ENCODE results near the gene TSPAN18. TPM values are rescaled to one million over a fixed set of nuclear protein-coding genes. Genes with fewer than 3 reads are reported as not detected.

TSPAN18 gene
- total RNA-seq, 1 experiment from 2014 or later = not detected

DNA sequence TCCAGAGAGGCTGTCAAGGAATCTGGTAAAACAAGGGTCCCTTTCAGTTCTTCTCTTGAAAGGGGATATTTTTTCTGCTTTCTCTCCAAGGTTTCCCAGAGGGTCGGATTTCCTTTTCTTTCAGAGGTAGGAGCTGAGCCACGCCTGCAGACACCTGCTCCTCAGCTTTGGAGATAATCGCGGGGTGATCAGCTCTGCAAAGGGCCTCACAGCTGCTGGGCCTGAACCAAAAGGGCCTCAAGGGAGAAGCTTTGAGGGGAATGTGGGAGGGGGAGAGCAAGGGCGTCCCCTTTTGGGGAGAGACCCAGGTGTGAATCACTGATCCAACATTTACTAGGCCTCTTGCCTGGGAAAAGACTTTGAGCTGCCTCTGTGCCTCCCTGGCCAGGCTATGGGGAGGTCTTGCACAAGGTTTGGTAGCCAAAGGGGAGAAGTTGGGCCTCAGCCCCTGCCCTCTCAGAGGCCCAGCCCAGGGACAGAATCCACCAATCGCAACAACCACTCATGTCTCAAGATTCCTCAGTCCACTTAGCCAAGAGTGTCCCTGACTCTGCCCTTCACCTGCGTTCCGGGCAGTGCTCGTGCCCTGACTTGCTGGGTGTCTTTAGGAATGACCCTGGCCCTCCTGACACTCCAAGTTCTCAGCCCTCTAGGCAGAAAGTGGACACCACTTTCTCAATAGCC, 237.9 kb downstream of the TSPAN18 start:
- CTCF ChIA-PET = no interaction called here
- no peaks in the 10 kb centered on the region for H3K9me3 ChIP-seq (ENCODE audit: low read length)
- TF ChIP-seq EZH2 (IDR thresholded peaks at IDR 0.05; ENCODE audit: low read length, unreplicated experiment) (no peak), EZH2phosphoT487 (IDR thresholded peaks at IDR 0.05; ENCODE audit: borderline replicate concordance, low read length) (no peak)
- TF ChIP-seq, protein P1, sequence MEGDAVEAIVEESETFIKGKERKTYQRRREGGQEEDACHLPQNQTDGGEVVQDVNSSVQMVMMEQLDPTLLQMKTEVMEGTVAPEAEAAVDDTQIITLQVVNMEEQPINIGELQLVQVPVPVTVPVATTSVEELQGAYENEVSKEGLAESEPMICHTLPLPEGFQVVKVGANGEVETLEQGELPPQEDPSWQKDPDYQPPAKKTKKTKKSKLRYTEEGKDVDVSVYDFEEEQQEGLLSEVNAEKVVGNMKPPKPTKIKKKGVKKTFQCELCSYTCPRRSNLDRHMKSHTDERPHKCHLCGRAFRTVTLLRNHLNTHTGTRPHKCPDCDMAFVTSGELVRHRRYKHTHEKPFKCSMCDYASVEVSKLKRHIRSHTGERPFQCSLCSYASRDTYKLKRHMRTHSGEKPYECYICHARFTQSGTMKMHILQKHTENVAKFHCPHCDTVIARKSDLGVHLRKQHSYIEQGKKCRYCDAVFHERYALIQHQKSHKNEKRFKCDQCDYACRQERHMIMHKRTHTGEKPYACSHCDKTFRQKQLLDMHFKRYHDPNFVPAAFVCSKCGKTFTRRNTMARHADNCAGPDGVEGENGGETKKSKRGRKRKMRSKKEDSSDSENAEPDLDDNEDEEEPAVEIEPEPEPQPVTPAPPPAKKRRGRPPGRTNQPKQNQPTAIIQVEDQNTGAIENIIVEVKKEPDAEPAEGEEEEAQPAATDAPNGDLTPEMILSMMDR (conservative IDR thresholded peaks at IDR 0.05; ENCODE audit: low read depth, low read length) = no peak
- intact Hi-C loops (cut with micrococcal nuclease) = no loop called here
- H3K4me2 ChIP-seq (ENCODE audit: low read length) = no peak overlapping the region
- ATAC-seq (no peak), DNase-seq (no peak)
- no TSS peak for BruUV-seq (replicated peaks)
- no peaks in the 10 kb centered on the region for H3K9me2 ChIP-seq (replicated peaks; ENCODE audit: low read length)
- no peak overlapping the region for H3K4me3 ChIP-seq (ENCODE audit: low read length)
- POLR2A ChIA-PET (ENCODE audit: unreplicated experiment) = no interaction called here
- no peaks in the 10 kb centered on the region for H3K79me2 ChIP-seq (ENCODE audit: low read length)
- H3F3A ChIP-seq (ENCODE audit: low read length, unreplicated experiment) = no peaks in the 10 kb centered on the region
- no peaks in the 10 kb centered on the region for H3K27me3 ChIP-seq (ENCODE audit: low read length)
- no peaks in the 10 kb centered on the region for H3K36me3 ChIP-seq (ENCODE audit: low read depth, low read length)
- no peak overlapping the region for H3K27ac ChIP-seq (ENCODE audit: low read length)
- H3K4me1 ChIP-seq (ENCODE audit: insufficient read depth, low read length) = no peaks in the 10 kb centered on the region
- H3K9ac ChIP-seq (ENCODE audit: low read length) = no peak overlapping the region
- no peak overlapping the region for H2AFZ ChIP-seq (ENCODE audit: low read length)
- no peaks in the 10 kb centered on the region for H4K20me1 ChIP-seq (ENCODE audit: low read length)

DNA sequence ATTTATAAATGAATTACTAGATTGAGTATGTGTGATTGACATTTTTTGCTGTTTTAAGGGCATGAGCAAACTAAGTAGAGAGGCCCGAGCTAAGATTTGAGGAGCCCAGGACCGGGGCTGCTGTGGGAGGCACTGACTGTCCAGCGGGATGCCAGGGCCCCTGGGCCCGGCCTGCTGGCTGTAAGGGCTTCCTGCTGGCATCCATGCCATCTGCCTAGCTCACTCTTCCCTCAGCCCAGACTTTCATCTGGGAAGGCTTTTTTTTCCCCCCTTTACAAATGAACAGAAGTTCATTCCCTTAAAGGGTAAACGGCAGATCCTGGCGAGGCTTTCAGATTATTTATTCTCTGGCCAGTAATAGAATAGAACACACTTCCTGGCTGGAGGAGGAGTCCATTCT, 239.9 kb downstream of the TSPAN18 start:
- TF ChIP-seq EZH2phosphoT487 (IDR thresholded peaks at IDR 0.05; ENCODE audit: borderline replicate concordance, low read length) (no peak), EZH2 (IDR thresholded peaks at IDR 0.05; ENCODE audit: low read length, unreplicated experiment) (no peak)
- TF ChIP-seq, protein P1 (conservative IDR thresholded peaks at IDR 0.05; ENCODE audit: low read depth, low read length) = no peak
- DNase-seq = no peak
- H3K27ac ChIP-seq (ENCODE audit: low read length) = no peak overlapping the region
- H3K4me3 ChIP-seq (ENCODE audit: low read length) = no peak overlapping the region
- no peaks in the 10 kb centered on the region for H3K27me3 ChIP-seq (ENCODE audit: low read length)
- no peaks in the 10 kb centered on the region for H3K79me2 ChIP-seq (ENCODE audit: low read length)
- CTCF ChIA-PET = no interaction called here
- H3K4me2 ChIP-seq (ENCODE audit: low read length) = no peak overlapping the region
- no peak overlapping the region for H2AFZ ChIP-seq (ENCODE audit: low read length)
- no TSS peak for BruUV-seq (replicated peaks)
- no peaks in the 10 kb centered on the region for H4K20me1 ChIP-seq (ENCODE audit: low read length)
- no peak for ATAC-seq
- no peaks in the 10 kb centered on the region for H3K36me3 ChIP-seq (ENCODE audit: low read depth, low read length)
- H3F3A ChIP-seq (ENCODE audit: low read length, unreplicated experiment) = no peaks in the 10 kb centered on the region
- H3K9me3 ChIP-seq (ENCODE audit: low read length) = no peaks in the 10 kb centered on the region
- POLR2A ChIA-PET (ENCODE audit: unreplicated experiment) = no interaction called here
- intact Hi-C loops (cut with micrococcal nuclease) = no loop called here
- H3K9me2 ChIP-seq (replicated peaks; ENCODE audit: low read length) = no peaks in the 10 kb centered on the region
- no peaks in the 10 kb centered on the region for H3K4me1 ChIP-seq (ENCODE audit: insufficient read depth, low read length)
- no peak overlapping the region for H3K9ac ChIP-seq (ENCODE audit: low read length)

GRCh38 chr11:44967930-44968496, 241.3 kb downstream of the TSPAN18 start:
- Histone ChIP-seq H3K9me3 (ENCODE audit: low read length) (no peaks in the 10 kb centered on the region), H3K27ac (ENCODE audit: low read length) (no peak overlapping the region), H4K20me1 (ENCODE audit: low read length) (no peaks in the 10 kb centered on the region), H3K36me3 (ENCODE audit: low read depth, low read length) (no peaks in the 10 kb centered on the region), H3F3A (ENCODE audit: low read length, unreplicated experiment) (no peaks in the 10 kb centered on the region), H3K9me2 (replicated peaks; ENCODE audit: low read length) (no peaks in the 10 kb centered on the region), H3K79me2 (ENCODE audit: low read length) (no peaks in the 10 kb centered on the region), H3K27me3 (ENCODE audit: low read length) (no peaks in the 10 kb centered on the region), H3K4me2 (ENCODE audit: low read length) (no peak overlapping the region), H3K4me3 (ENCODE audit: low read length) (no peak overlapping the region), H2AFZ (ENCODE audit: low read length) (no peak overlapping the region), H3K9ac (ENCODE audit: low read length) (no peak overlapping the region), H3K4me1 (ENCODE audit: insufficient read depth, low read length) (no peaks in the 10 kb centered on the region)
- no TSS peak for BruUV-seq (replicated peaks)
- intact Hi-C loops (cut with micrococcal nuclease) = no loop called here
- TF ChIP-seq, protein P1 (conservative IDR thresholded peaks at IDR 0.05; ENCODE audit: low read depth, low read length) = no peak
- TF ChIP-seq EZH2 (IDR thresholded peaks at IDR 0.05; ENCODE audit: low read length, unreplicated experiment) = no peak
- no peak for TF ChIP-seq EZH2phosphoT487 (IDR thresholded peaks at IDR 0.05; ENCODE audit: borderline replicate concordance, low read length)
- ChIA-PET CTCF (no interaction called here), POLR2A (ENCODE audit: unreplicated experiment) (no interaction called here)
- DNase-seq (no peak), ATAC-seq (no peak)
